Keratinocyte (primary cell): ENCODE measurements around the gene MIDN.

ENCODE experiments used
- CTCF ChIP-seq, 3 experiments: IDR thresholded peaks in 1 of 3; conservative IDR thresholded peaks in 1 of 3; optimal IDR thresholded peaks in 1 of 3; 2 replicates in 2 of 3; 3 replicates in 1 of 3; pipeline versions ENCODE3 to v1.5.1; 2011; ENCODE audit warnings: low read length in 3 of 3, mild to moderate bottlenecking in 3 of 3, moderate library complexity in 2 of 3, control low read depth in 1 of 3, inconsistent platforms in 1 of 3; ENCODE audit not compliant: insufficient read depth in 2 of 3; ENCODE audit errors: extremely low read depth in 1 of 3
- EZH2 ChIP-seq: IDR thresholded peaks from one replicate; pipeline ENCODE4 v1.6.1; 2012; ENCODE audit warnings: inconsistent platforms, mild to moderate bottlenecking, low read length, moderate library complexity

GRCh38 chr19:1226522-1227303, 21.7 kb upstream of the MIDN start:
- TF ChIP-seq CTCF (optimal IDR thresholded peaks at IDR 0.05 in 1 of 3, IDR thresholded peaks at IDR 0.05 in 1 of 3, conservative IDR thresholded peaks at IDR 0.05 in 1 of 3; ENCODE audit: extremely low read depth in 1 of 3, insufficient read depth in 2 of 3, low read length in 3 of 3), result no peak
- no peak for TF ChIP-seq EZH2
